Stomach (tissue), 4 donors: Measurements from ENCODE around the gene GRB2.

Experiments
- EP300 ChIP-seq: sonication (generic); formaldehyde crosslinking; IDR thresholded peaks from one replicate; pipeline ENCODE4 v1.6.1; 2017; ENCODE audit warnings: antibody characterized with exemption
- POLR2A ChIP-seq, 4 donors: fragments of 450-650 bp; IDR thresholded peaks; one replicate each; pipeline ENCODE4 v1.6.1; 2016; ENCODE audit warnings: antibody characterized with exemption in 4 of 4, control low read depth in 2 of 4, mild to moderate bottlenecking in 1 of 4, moderate library complexity in 1 of 4
- TF ChIP-seq, protein P1 (sequence below), 7 experiments: fragments of 450-650 bp in 4 of 7; fragments of 200-600 bp in 3 of 7; sonication (generic) in 3 of 7; IDR thresholded peaks; one replicate each; pipeline ENCODE4 v1.5.1; 2016 to 2019; ENCODE audit warnings: antibody characterized with exemption in 7 of 7, control low read depth in 2 of 7, mild to moderate bottlenecking in 1 of 7

DNA sequence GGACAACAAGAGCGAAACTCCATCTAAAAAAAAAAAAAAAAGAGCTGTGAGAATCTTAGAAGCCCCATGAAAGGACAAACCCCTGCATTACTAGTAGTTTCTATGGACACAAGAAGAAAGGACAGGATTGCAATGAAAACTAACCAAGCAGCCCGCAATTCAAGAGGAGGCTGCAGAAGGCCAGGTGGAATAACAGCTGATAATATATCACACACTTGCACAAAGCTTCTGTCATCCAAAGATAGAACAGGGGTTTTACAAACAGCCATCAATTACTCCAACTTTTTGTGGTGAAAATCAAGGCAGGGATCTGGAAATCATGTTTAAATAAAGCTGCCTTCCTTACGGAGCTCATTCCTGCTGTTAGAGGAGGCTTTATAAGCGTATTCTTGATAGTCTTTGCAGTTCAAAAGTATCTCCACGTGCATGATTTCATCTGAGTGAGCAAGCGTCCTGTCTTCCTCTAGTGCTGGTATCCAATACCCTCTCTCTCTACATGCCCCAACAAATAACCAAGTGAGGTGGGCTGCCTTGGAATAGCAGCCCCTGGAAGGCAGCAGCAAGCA lies 27.8 kb upstream of the GRB2 start:
- no peak for TF ChIP-seq POLR2A (IDR thresholded peaks at IDR 0.05)
- TF ChIP-seq, protein P1, sequence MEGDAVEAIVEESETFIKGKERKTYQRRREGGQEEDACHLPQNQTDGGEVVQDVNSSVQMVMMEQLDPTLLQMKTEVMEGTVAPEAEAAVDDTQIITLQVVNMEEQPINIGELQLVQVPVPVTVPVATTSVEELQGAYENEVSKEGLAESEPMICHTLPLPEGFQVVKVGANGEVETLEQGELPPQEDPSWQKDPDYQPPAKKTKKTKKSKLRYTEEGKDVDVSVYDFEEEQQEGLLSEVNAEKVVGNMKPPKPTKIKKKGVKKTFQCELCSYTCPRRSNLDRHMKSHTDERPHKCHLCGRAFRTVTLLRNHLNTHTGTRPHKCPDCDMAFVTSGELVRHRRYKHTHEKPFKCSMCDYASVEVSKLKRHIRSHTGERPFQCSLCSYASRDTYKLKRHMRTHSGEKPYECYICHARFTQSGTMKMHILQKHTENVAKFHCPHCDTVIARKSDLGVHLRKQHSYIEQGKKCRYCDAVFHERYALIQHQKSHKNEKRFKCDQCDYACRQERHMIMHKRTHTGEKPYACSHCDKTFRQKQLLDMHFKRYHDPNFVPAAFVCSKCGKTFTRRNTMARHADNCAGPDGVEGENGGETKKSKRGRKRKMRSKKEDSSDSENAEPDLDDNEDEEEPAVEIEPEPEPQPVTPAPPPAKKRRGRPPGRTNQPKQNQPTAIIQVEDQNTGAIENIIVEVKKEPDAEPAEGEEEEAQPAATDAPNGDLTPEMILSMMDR (IDR thresholded peaks at IDR 0.05), result no peak
- TF ChIP-seq EP300, result no peak
